Ascending aorta (tissue), 2 donors: ENCODE data around the gene PKM. TPM values are rescaled to one million over a fixed set of nuclear protein-coding genes. Genes with fewer than 3 reads are reported as not detected.
"Not testable (repeated sequence)": the region's sequence is repeated elsewhere in the genome, so short reads cannot be mapped to it uniquely, and the experiment has no call there.

Experiments
- DNase-seq, 2 donors: peaks; one replicate each; pipeline ENCODE4 v3.0.0-alpha.2; 2019; ENCODE audit warnings: low spot score in 2 of 2
- H3K27ac ChIP-seq, 2 donors: fragments of 200-600 bp; sonication (generic); one replicate each; pipeline ENCODE4 v1.5.1; 2016 to 2017; ENCODE audit warnings: mild to moderate bottlenecking in 1 of 2
- H3K27me3 ChIP-seq: fragments of 200-600 bp; sonication (generic); one replicate; pipeline ENCODE4 v1.5.1; 2017
- H3K36me3 ChIP-seq, 2 donors: fragments of 200-600 bp; sonication (generic); one replicate each; pipeline ENCODE4 v1.5.1; 2016
- H3K4me1 ChIP-seq, 2 donors: fragments of 200-600 bp; sonication (generic); one replicate each; pipeline ENCODE4 v1.5.1; 2016 to 2017; ENCODE audit warnings: mild to moderate bottlenecking in 1 of 2
- H3K4me3 ChIP-seq, 2 donors: fragments of 200-600 bp; sonication (generic); one replicate each; pipeline ENCODE4 v1.5.1; 2016 to 2017; ENCODE audit warnings: mild to moderate bottlenecking in 1 of 2
- H3K9me3 ChIP-seq, 2 donors: fragments of 200-600 bp; sonication (generic); one replicate each; pipeline ENCODE4 v1.5.1; 2016
- CTCF ChIP-seq, 3 experiments: fragments of 200-600 bp in 2 of 3; fragments of 450-650 bp in 1 of 3; sonication (generic) in 2 of 3; IDR thresholded peaks; one replicate each; pipeline ENCODE4 v1.5.1; 2016 to 2019; ENCODE audit warnings: antibody characterized with exemption in 3 of 3, mild to moderate bottlenecking in 1 of 3, moderate library complexity in 1 of 3
- intact Hi-C: fragments of 100-400 bp; cut with DNase I; formaldehyde crosslinking; loops from one replicate; pipeline ENCODE4 v1.15.1; 2023
- total RNA-seq: library from RNA; depleted of rRNA; stranded (reverse); fragments of >200 nt; gene quantifications from one replicate; pipeline ENCODE4 v1.1.0, GENCODE V29; 2016

Gene PKM
- total RNA-seq: 313 TPM

DNA sequence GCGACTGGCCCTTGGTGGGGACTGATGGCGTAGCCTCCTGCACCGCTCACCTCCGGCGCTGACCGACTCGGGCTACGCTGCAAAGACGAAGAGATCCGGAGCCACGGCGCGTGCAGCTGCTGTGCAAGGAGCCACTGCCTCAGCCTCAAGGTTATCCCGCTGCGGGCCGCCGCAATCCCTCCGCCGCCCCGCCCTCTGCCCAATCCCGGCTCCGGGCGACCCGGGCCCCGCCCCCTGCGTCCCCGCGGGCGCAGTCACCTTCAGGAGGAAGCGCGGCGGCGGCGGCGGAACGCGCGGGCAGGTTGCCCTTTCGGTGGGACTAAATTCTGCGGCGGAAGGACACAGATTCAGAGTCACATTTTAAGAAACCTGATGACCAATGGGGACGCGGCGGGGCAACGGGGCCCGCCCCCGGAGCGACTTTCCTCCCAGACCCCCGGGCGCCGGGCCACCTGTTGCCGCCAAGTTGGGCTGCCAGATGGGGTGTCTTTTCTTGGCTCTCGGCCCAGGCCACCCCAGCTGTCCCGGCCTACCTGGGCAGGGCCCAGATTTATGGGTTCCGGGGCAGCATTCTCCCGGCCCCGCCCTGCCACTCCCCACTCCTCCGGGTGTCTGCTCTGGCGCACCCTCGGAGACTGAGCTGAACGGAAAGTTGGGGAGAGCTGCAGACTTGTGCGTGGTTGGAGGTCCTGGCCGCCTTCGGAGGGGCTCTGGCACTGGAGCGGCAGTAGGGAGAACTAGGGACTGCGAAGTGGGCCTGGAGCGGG is at the start of gene PKM:
Gene PKM (minus strand): TSS at position 125 of the 767 bp plus-strand sequence. CDS start 12,093 bp downstream, outside the sequence.
- intact Hi-C loops: loop anchor here (1.0 to 10.0 kb wide), 5 partner anchors 32 to 1856 kb away; partner anchors contain the start of gene PARP6
- Histone ChIP-seq H3K27ac (peak within 1 kb of the TSS; percentile 99 to 100), H3K9me3 (no peaks in the 10 kb centered on the region), H3K4me3 (peak within 1 kb of the TSS; percentile 87 to 98), H3K4me1 (peaks cover 5 to 39% of the 10 kb centered on the region in 2 donors), H3K36me3 (no peaks in the 10 kb centered on the region), H3K27me3 (no peaks in the 10 kb centered on the region)
- no peak for TF ChIP-seq CTCF (IDR thresholded peaks at IDR 0.05)
- peak; percentile 88 to 98 for DNase-seq

- Histone ChIP-seq H3K27ac (no peak overlapping the region), H3K27me3 (no peaks in the 10 kb centered on the region), H3K4me3 (no peak overlapping the region), H3K9me3 (no peaks in the 10 kb centered on the region), H3K4me1 (no peaks in the 10 kb centered on the region), H3K36me3 (no peaks in the 10 kb centered on the region)
- TF ChIP-seq CTCF (IDR thresholded peaks at IDR 0.05): no peak
- intact Hi-C loops: no loop called here
- no peak for DNase-seq
Observed at GRCh38 chr15:72280751-72281150, 49.8 kb upstream of the PKM start.

- DNase-seq: no peak
- Histone ChIP-seq H3K9me3 (no peaks in the 10 kb centered on the region), H3K4me3 (no peak overlapping the region), H3K4me1 (no peaks in the 10 kb centered on the region), H3K36me3 (no peaks in the 10 kb centered on the region), H3K27ac (no peak overlapping the region), H3K27me3 (no peaks in the 10 kb centered on the region)
- intact Hi-C loops: no loop called here
- TF ChIP-seq CTCF (IDR thresholded peaks at IDR 0.05): no peak
Observed at GRCh38 chr15:72278737-72279136, 47.7 kb upstream of the PKM start.

DNA sequence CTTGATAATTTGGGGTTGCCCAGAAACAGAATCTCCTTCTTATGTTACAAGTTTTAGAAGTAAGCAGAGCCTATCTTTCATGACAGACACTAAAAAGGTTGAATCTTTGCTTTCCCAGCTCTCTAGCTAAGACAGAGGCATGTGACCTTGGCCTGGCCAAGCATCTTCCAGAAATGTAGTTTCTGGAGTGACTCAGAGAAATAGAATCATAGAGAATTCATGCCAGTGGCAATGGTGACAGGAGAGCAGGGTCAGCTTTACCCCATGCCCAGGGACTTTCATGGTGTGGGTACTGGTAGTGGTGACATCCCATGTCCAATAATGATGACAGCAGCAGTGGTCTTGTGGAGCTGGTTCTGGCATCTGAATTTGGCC is 45.3 kb upstream of the PKM start:
- H3K27me3 ChIP-seq: no peaks in the 10 kb centered on the region
- DNase-seq: no peak
- no peaks in the 10 kb centered on the region for H3K9me3 ChIP-seq
- intact Hi-C loops: no loop called here
- TF ChIP-seq CTCF (IDR thresholded peaks at IDR 0.05): no peak
- no peak overlapping the region for H3K27ac ChIP-seq
- H3K4me3 ChIP-seq: no peak overlapping the region
- peaks cover 0 to 8% of the 10 kb centered on the region in 2 donors for H3K4me1 ChIP-seq
- H3K36me3 ChIP-seq: no peaks in the 10 kb centered on the region

DNA sequence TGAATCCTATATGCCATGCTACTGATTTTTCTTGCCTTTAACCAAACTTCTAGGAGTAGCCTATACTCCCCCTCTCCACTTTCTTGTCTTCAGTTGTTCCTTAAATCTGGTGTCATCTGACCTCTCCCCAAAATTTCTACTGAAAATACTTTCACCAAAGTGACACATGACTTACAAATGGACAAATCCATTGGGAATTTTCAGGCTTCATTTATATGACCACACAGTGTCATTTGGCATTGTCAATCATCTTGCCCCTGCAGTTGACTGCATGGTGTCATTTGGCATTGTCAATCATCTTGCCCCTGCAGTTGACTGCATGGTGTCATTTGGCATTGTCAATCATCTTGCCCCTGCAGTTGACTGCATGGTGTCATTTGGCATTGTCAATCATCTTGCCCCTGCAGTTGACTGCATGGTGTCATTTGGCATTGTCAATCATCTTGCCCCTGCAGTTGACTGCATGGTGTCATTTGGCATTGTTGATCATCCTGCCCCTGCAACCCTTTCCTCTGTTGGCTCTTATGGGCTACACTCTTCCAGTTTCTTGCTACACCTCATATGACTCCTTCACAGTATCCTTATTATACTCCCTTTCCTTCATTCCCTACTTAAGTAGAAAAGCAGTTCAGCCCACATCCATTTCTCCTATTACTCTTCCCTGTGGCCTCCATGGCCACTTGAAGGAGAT is 44.8 kb upstream of the PKM start:
- H3K4me3 ChIP-seq, intact Hi-C loops, H3K27ac ChIP-seq, DNase-seq, H3K27me3 ChIP-seq, H3K36me3 ChIP-seq, H3K9me3 ChIP-seq: not testable (repeated sequence)
- H3K4me1 ChIP-seq: peaks cover 0 to 11% of the 10 kb centered on the region in 2 donors

DNA sequence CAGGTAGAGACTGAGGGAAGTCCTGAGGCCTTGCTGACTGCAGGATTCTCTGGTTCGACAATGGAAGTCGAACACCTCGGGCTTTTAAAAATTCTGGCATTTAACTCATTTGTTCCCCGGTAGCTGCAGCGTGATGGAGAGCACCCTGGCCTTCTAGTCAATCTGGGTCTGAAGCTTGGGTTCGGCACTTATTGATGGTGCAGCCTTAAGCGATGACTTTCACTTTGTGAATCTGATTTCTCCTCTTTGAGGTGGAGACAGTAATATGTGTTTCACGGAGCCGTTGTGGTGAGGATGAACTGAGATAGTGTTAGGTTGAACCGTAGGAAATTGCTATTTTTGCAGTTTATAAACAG is 42.0 kb upstream of the PKM start:
- peaks cover 4 to 7% of the 10 kb centered on the region in 2 donors for H3K36me3 ChIP-seq
- DNase-seq: no peak
- H3K27me3 ChIP-seq: no peaks in the 10 kb centered on the region
- peak overlapping the region; percentile 80 to 96 for H3K4me3 ChIP-seq
- peak overlapping the region; percentile 63 to 94 for H3K27ac ChIP-seq
- H3K9me3 ChIP-seq: no peaks in the 10 kb centered on the region
- TF ChIP-seq CTCF (IDR thresholded peaks at IDR 0.05): no peak
- intact Hi-C loops: loop anchor here (1.0 to 5.0 kb wide), 5 partner anchors 42 to 199 kb away; partner anchors contain the start of genes ARIH1, HEXA, MYO9A and PKM
- peaks cover 0 to 11% of the 10 kb centered on the region in 2 donors for H3K4me1 ChIP-seq
